ENCODE data around the gene AP4B1. TPM values are rescaled to one million over a fixed set of nuclear protein-coding genes. Genes with fewer than 3 reads are reported as not detected.

The AP4B1 gene
- total and polyA plus RNA-seq, 9 of the 15 experiments (the other 6 are each of a cell fraction or from before 2014, with no cell fraction given) = 15.8 to 36.5 (median 24.6) TPM

DNA sequence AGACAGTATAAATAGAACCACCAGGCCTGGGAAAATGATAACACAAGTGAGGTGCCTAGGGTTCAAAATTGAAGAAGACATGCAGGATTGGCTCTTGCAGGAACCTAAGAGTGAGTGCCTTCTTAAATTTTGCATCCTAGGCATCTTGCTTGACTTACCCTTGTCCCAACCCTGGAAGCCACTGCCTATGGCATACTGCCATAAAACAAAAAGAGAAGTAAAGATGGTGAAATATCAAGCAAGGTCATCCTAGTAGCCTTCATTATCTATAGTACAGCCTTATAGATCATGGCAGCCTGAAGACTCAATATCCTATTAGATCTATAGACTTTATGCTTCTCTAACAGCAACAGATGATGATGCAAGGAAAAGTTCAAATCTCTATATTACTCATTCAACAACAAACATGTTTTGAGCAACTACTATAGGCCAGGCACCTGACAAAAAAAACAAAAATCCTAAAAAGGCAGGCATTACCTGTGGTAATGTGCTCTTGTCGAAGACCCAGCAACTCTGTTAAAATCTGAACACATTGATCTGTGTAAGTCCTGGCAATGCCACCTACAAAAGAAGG, 6.3 kb downstream of the AP4B1 start:
- no TSS peak for BruUV-seq (replicated peaks)
- Histone ChIP-seq H3K4me2 (ENCODE audit: insufficient read depth, low read length) (no peak overlapping the region), H3K36me3 (ENCODE audit: control insufficient read depth, insufficient read depth, low read length) (peaks cover 75% of the 10 kb centered on the region), H3K4me3 (no peak overlapping the region), H3K9me3 (replicated peaks; ENCODE audit: control insufficient read depth, insufficient read depth, low read depth, low read length) (no peaks in the 10 kb centered on the region), H3K79me2 (ENCODE audit: control insufficient read depth, insufficient read depth, low read length) (peaks cover 8% of the 10 kb centered on the region), H3K27ac (ENCODE audit: extremely low read depth, low read depth, low read length) (no peak overlapping the region), H2AFZ (ENCODE audit: low read depth, low read length) (no peak overlapping the region), H3K4me1 (replicated peaks in 1 of 2; ENCODE audit: control insufficient read depth in 2 of 2, insufficient read depth in 2 of 2, low read length in 2 of 2) (peaks cover 1 to 3% of the 10 kb centered on the region in 2 experiments; a peak in 3 of 5 replicates), H4K20me1 (replicated peaks; ENCODE audit: control insufficient read depth, insufficient read depth, low read length) (no peaks in the 10 kb centered on the region), H3K9me1 (ENCODE audit: control insufficient read depth, insufficient read depth, low read length) (no peaks in the 10 kb centered on the region), H3K27me3 (ENCODE audit: control insufficient read depth in 2 of 2, insufficient read depth in 2 of 2, low read length in 2 of 2) (no peaks in the 10 kb centered on the region), H3K9ac (ENCODE audit: insufficient read depth in 1 of 2, low read depth in 2 of 2, low read length in 2 of 2) (no peak overlapping the region)
- ATAC-seq (no peak), FAIRE-seq (peak; percentile 29), DNase-seq (ENCODE audit: extremely low read depth in 1 of 4, low spot score in 3 of 4) (no peak)
- POLR2A ChIA-PET = no interaction called here
- WGBS (ENCODE audit: insufficient coverage, low coverage, missing lambda C conversion rate) = 70% methylated on average over 1 of the region's 1 CpG
- in situ Hi-C loops (cut with MboI) (no loop called here), intact Hi-C loops (cut with micrococcal nuclease) (no loop called here)
- no peak for TF ChIP-seq CHD1 (IDR thresholded peaks at IDR 0.05; ENCODE audit: low read length)
- TF ChIP-seq GATA2 (CRISPR knock-in tag; IDR thresholded peaks at IDR 0.05) = no peak
- TF ChIP-seq, protein P1, sequence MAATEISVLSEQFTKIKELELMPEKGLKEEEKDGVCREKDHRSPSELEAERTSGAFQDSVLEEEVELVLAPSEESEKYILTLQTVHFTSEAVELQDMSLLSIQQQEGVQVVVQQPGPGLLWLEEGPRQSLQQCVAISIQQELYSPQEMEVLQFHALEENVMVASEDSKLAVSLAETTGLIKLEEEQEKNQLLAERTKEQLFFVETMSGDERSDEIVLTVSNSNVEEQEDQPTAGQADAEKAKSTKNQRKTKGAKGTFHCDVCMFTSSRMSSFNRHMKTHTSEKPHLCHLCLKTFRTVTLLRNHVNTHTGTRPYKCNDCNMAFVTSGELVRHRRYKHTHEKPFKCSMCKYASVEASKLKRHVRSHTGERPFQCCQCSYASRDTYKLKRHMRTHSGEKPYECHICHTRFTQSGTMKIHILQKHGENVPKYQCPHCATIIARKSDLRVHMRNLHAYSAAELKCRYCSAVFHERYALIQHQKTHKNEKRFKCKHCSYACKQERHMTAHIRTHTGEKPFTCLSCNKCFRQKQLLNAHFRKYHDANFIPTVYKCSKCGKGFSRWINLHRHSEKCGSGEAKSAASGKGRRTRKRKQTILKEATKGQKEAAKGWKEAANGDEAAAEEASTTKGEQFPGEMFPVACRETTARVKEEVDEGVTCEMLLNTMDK (IDR thresholded peaks at IDR 0.05; ENCODE audit: borderline replicate concordance, insufficient read depth, low read depth, low read length, poor library complexity, severe bottlenecking) = no peak
- TF ChIP-seq PHF8 (IDR thresholded peaks at IDR 0.05; ENCODE audit: borderline replicate concordance, low read length) = no peak
- TF ChIP-seq ZNF354B (CRISPR knock-in tag; IDR thresholded peaks at IDR 0.05) = no peak
- no peak for TF ChIP-seq ZNF263 (CRISPR knock-in tag; IDR thresholded peaks at IDR 0.05; ENCODE audit: borderline replicate concordance)
- TF ChIP-seq, protein P2, sequence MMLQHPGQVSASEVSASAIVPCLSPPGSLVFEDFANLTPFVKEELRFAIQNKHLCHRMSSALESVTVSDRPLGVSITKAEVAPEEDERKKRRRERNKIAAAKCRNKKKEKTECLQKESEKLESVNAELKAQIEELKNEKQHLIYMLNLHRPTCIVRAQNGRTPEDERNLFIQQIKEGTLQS (IDR thresholded peaks at IDR 0.05) = peak; percentile 32; the same call in 1 of the 2 replicates
- TF ChIP-seq, protein P2 (CRISPR knock-in tag; conservative IDR thresholded peaks at IDR 0.05) = no peak
- TF ChIP-seq ZNF507 (tag; conservative IDR thresholded peaks at IDR 0.05) = no peak
- CTCF ChIA-PET (ENCODE audit: low intra/inter-chr PET ratio) = interaction anchor here (0.7 kb wide), 1 partner anchor 53 kb away, joined by 6 read pairs; no protein-coding TSS in a partner anchor

Data from K562 (cell line).